Liver (tissue), 9 donors: ENCODE results near the gene TESMIN. TPM values are rescaled to one million over a fixed set of nuclear protein-coding genes. Genes with fewer than 3 reads are reported as not detected.

ENCODE experiments used
- DNase-seq: peaks from one replicate; pipeline ENCODE4 v3.0.0-alpha.2; 2017; ENCODE audit warnings: low spot score
- H3K27ac ChIP-seq, 2 donors: one replicate each; pipeline ENCODE4 v1.7.0; 2013; ENCODE audit warnings: inconsistent platforms in 2 of 2, low read length in 2 of 2, control low read depth in 1 of 2, low read depth in 1 of 2, mild to moderate bottlenecking in 1 of 2
- H3K27me3 ChIP-seq, 4 donors: one replicate each; pipeline versions ENCODE4 v1.6.1 to v1.7.0; 2013; ENCODE audit warnings: low read length in 3 of 4, inconsistent platforms in 1 of 4, mild to moderate bottlenecking in 1 of 4, moderate library complexity in 1 of 4; ENCODE audit not compliant: control insufficient read depth in 4 of 4, insufficient read depth in 4 of 4
- H3K36me3 ChIP-seq, 4 donors: one replicate each; pipeline versions ENCODE4 v1.6.1 to v1.7.0; 2013; ENCODE audit warnings: low read length in 3 of 4, mild to moderate bottlenecking in 3 of 4, low read depth in 1 of 4, moderate library complexity in 1 of 4; ENCODE audit not compliant: control insufficient read depth in 4 of 4, insufficient read depth in 3 of 4
- H3K4me1 ChIP-seq, 4 donors: one replicate each; pipeline versions ENCODE4 v1.6.1 to v1.7.0; 2013; ENCODE audit warnings: low read length in 3 of 4, mild to moderate bottlenecking in 3 of 4, moderate library complexity in 1 of 4; ENCODE audit not compliant: control insufficient read depth in 4 of 4, insufficient read depth in 4 of 4
- H3K4me3 ChIP-seq, 3 donors: one replicate each; pipeline versions ENCODE4 v1.6.1 to v1.7.0; 2013; ENCODE audit warnings: low read length in 3 of 3, control low read depth in 1 of 3, low read depth in 1 of 3, mild to moderate bottlenecking in 1 of 3
- H3K9ac ChIP-seq, 2 donors: one replicate each; pipeline ENCODE4 v1.7.0; 2013; ENCODE audit warnings: low read length in 2 of 2, mild to moderate bottlenecking in 2 of 2, moderate library complexity in 2 of 2, control low read depth in 1 of 2, low read depth in 1 of 2
- H3K9me3 ChIP-seq, 4 donors: one replicate each; pipeline versions ENCODE4 v1.6.1 to v1.7.0; 2013; ENCODE audit warnings: low read length in 3 of 4; ENCODE audit not compliant: control insufficient read depth in 4 of 4
- ATF3 ChIP-seq: IDR thresholded peaks from 2 replicates; pipeline ENCODE4 v1.6.1; 2016; ENCODE audit warnings: antibody characterized with exemption
- CTCF ChIP-seq: fragments of 150-350 bp; IDR thresholded peaks from 2 replicates; pipeline ENCODE4 v1.5.1; 2017; ENCODE audit warnings: improper control_type of control experiment, low read depth, low read length; ENCODE audit not compliant: missing input control
- EGR1 ChIP-seq, 2 donors: IDR thresholded peaks; 2 replicates each; pipeline ENCODE4 v1.6.1; 2016 to 2018; ENCODE audit warnings: antibody characterized with exemption in 2 of 2, low read depth in 2 of 2
- FOXA1 ChIP-seq: IDR thresholded peaks from 2 replicates; pipeline ENCODE4 v1.6.1; 2016; ENCODE audit warnings: antibody characterized with exemption
- FOXA2 ChIP-seq: IDR thresholded peaks from 2 replicates; pipeline ENCODE4 v1.6.1; 2016; ENCODE audit warnings: antibody characterized with exemption
- GABPA ChIP-seq, 2 donors: IDR thresholded peaks in 1 of 2; conservative IDR thresholded peaks in 1 of 2; 2 replicates each; pipeline ENCODE4 v1.6.1; 2016; ENCODE audit warnings: antibody characterized with exemption in 2 of 2, mild to moderate bottlenecking in 1 of 2, moderate library complexity in 1 of 2
- HNF4A ChIP-seq, 2 donors: conservative IDR thresholded peaks; 2 replicates each; pipeline ENCODE4 v1.6.1; 2016; ENCODE audit warnings: antibody characterized with exemption in 2 of 2, mild to moderate bottlenecking in 2 of 2
- HNF4G ChIP-seq: IDR thresholded peaks from 2 replicates; pipeline ENCODE4 v1.6.1; 2016; ENCODE audit warnings: antibody characterized with exemption
- JUND ChIP-seq, 2 donors: IDR thresholded peaks; 2 replicates each; pipeline ENCODE4 v1.6.1; 2016; ENCODE audit warnings: antibody characterized with exemption in 2 of 2
- MAX ChIP-seq: IDR thresholded peaks from 2 replicates; pipeline ENCODE4 v1.6.1; 2016; ENCODE audit warnings: antibody characterized with exemption
- NR2F2 ChIP-seq: IDR thresholded peaks from 2 replicates; pipeline ENCODE4 v1.6.1; 2016; ENCODE audit warnings: antibody characterized with exemption
- RAD21 ChIP-seq, 2 donors: IDR thresholded peaks; 2 replicates each; pipeline ENCODE4 v1.6.1; 2016; ENCODE audit warnings: antibody characterized with exemption in 2 of 2, mild to moderate bottlenecking in 2 of 2
- RXRA ChIP-seq, 2 donors: IDR thresholded peaks; 2 replicates each; pipeline ENCODE4 v1.6.1; 2017 to 2018; ENCODE audit warnings: antibody characterized with exemption in 2 of 2, mild to moderate bottlenecking in 1 of 2
- SP1 ChIP-seq: IDR thresholded peaks from 2 replicates; pipeline ENCODE4 v1.6.1; 2018; ENCODE audit warnings: antibody characterized with exemption, mild to moderate bottlenecking
- TAF1 ChIP-seq: conservative IDR thresholded peaks from 2 replicates; pipeline ENCODE4 v1.6.1; 2016; ENCODE audit warnings: antibody characterized with exemption, mild to moderate bottlenecking
- YY1 ChIP-seq: IDR thresholded peaks from 2 replicates; pipeline ENCODE4 v1.6.1; 2016; ENCODE audit warnings: antibody characterized with exemption, mild to moderate bottlenecking
- ZBTB33 ChIP-seq: IDR thresholded peaks from 2 replicates; pipeline ENCODE4 v1.6.1; 2016; ENCODE audit warnings: antibody characterized with exemption
- WGBS: extraction: QIAGEN DNeasy Blood & Tissue Kit; methylation state at CpG from one replicate; pipeline ENCODE4 v1.1.7; 2013; 5-methylcytosine and 5-hydroxymethylcytosine counted together
- polyA plus RNA-seq, 2 donors: library from polyadenylated mRNA; stranded (reverse) in 1 of 2; unstranded in 1 of 2; fragments of 200-250 nt in 1 of 2; fragments of >200 nt in 1 of 2; fragmentation: Nextera tagmentation in 1 of 2; extraction: Ambion mirVana in 1 of 2; gene quantifications; one replicate each; pipeline versions ENCODE4 v1.2.1 to v1.2.3, GENCODE V29; 2013 to 2015
- total RNA-seq, 2 donors: library from RNA; depleted of rRNA; stranded (reverse); fragments of >200 nt; gene quantifications; one replicate each; pipeline ENCODE4 v1.2.3, GENCODE V29; 2014
- donor health status: healthy.
- donor health status: healthy.
- donor health status: healthy.
- donor health status: healthy.
- donor health status: healthy.

Gene TESMIN
- total and polyA plus RNA-seq, 4 donors = 0.27 to 2.5 (median 0.62) TPM

GRCh38 chr11:68665436-68665835, 85.9 kb downstream of the TESMIN start:
- Histone ChIP-seq H3K9me3 (no peaks in the 10 kb centered on the region), H3K27ac (no peak overlapping the region), H3K9ac (no peak overlapping the region), H3K36me3 (no peaks in the 10 kb centered on the region), H3K27me3 (no peaks in the 10 kb centered on the region), H3K4me3 (no peak overlapping the region), H3K4me1 (no peaks in the 10 kb centered on the region)
- DNase-seq = no peak
- TF ChIP-seq GABPA (IDR thresholded peaks at IDR 0.05 in 1 of 2, conservative IDR thresholded peaks at IDR 0.05 in 1 of 2) = no peak
- no peak for TF ChIP-seq TAF1
- no peak for TF ChIP-seq ZBTB33
- TF ChIP-seq SP1 = no peak
- TF ChIP-seq ATF3 = no peak
- TF ChIP-seq CTCF = no peak
- no peak for TF ChIP-seq EGR1 (IDR thresholded peaks at IDR 0.05; ENCODE audit: low read depth in 2 of 2)
- no peak for TF ChIP-seq FOXA2
- TF ChIP-seq HNF4A (conservative IDR thresholded peaks at IDR 0.05) = no peak
- no peak for TF ChIP-seq RXRA (IDR thresholded peaks at IDR 0.05)
- TF ChIP-seq MAX = no peak
- TF ChIP-seq JUND (IDR thresholded peaks at IDR 0.05) = no peak
- TF ChIP-seq HNF4G = no peak
- TF ChIP-seq YY1 = no peak
- TF ChIP-seq NR2F2 = no peak
- 90% methylated on average over 16 of the region's 16 CpGs for WGBS

GRCh38 chr11:68664906-68665305, 86.4 kb downstream of the TESMIN start:
- Histone ChIP-seq H3K36me3 (no peaks in the 10 kb centered on the region), H3K9me3 (no peaks in the 10 kb centered on the region), H3K4me3 (no peak overlapping the region), H3K27ac (no peak overlapping the region), H3K4me1 (no peaks in the 10 kb centered on the region), H3K27me3 (no peaks in the 10 kb centered on the region), H3K9ac (no peak overlapping the region)
- no peak for DNase-seq
- TF ChIP-seq RXRA (IDR thresholded peaks at IDR 0.05) = no peak
- no peak for TF ChIP-seq SP1
- TF ChIP-seq YY1 = no peak
- no peak for TF ChIP-seq RAD21 (IDR thresholded peaks at IDR 0.05)
- no peak for TF ChIP-seq ZBTB33
- TF ChIP-seq FOXA1 = no peak
- no peak for TF ChIP-seq NR2F2
- no peak for TF ChIP-seq FOXA2
- no peak for TF ChIP-seq HNF4A (conservative IDR thresholded peaks at IDR 0.05)
- 92% methylated on average over 7 of the region's 7 CpGs for WGBS
